HG03342 (cell line): ENCODE measurements around the gene NAA16.
"Not testable (repeated sequence)": the region's sequence is repeated elsewhere in the genome, so short reads cannot be mapped to it uniquely, and the experiment has no call there.

ENCODE experiments used
- ATAC-seq: cut with Tn5 transposase; IDR thresholded peaks from one replicate; pipeline ENCODE4 v1.9.1; 2021; ENCODE audit warnings: mild to moderate bottlenecking, moderate library complexity; ENCODE audit not compliant: unreplicated experiment

NAA16 gene

GRCh38 chr13:41403983-41404382 is 92.9 kb downstream of the NAA16 start:
- ATAC-seq, result no peak

GRCh38 chr13:41405367-41405766 is 94.3 kb downstream of the NAA16 start:
- no peak for ATAC-seq

- ATAC-seq, result no peak
These were observed 96.3 kb downstream of the NAA16 start for GRCh38 chr13:41407380-41407779.

- no peak for ATAC-seq
These were observed 97.1 kb downstream of the NAA16 start for GRCh38 chr13:41408121-41408520.

GRCh38 chr13:41408746-41409145 is 97.7 kb downstream of the NAA16 start:
- ATAC-seq, result no peak

GRCh38 chr13:41409611-41410010 is 98.5 kb downstream of the NAA16 start:
- no peak for ATAC-seq

GRCh38 chr13:41411060-41411459 is 100.0 kb downstream of the NAA16 start:
- no peak for ATAC-seq

GRCh38 chr13:41411522-41411921 is 100.5 kb downstream of the NAA16 start:
- no peak for ATAC-seq

GRCh38 chr13:41413872-41414271 is 102.8 kb downstream of the NAA16 start:
- ATAC-seq, result no peak

- no peak for ATAC-seq
These were observed 105.2 kb downstream of the NAA16 start for GRCh38 chr13:41416276-41416675.

- no peak for ATAC-seq
These were observed 107.0 kb downstream of the NAA16 start for GRCh38 chr13:41418027-41418426.

- no peak for ATAC-seq
These were observed 107.7 kb downstream of the NAA16 start for GRCh38 chr13:41418731-41419130.

- ATAC-seq, result no peak
These were observed 108.1 kb downstream of the NAA16 start for GRCh38 chr13:41419206-41419605.

GRCh38 chr13:41420146-41420545 is 109.1 kb downstream of the NAA16 start:
- no peak for ATAC-seq

GRCh38 chr13:41421330-41421729 is 110.3 kb downstream of the NAA16 start:
- ATAC-seq, result not testable (repeated sequence)

GRCh38 chr13:41421983-41422382 is 110.9 kb downstream of the NAA16 start:
- not testable (repeated sequence) for ATAC-seq

GRCh38 chr13:41423259-41423658 is 112.2 kb downstream of the NAA16 start:
- not testable (repeated sequence) for ATAC-seq

- not testable (repeated sequence) for ATAC-seq
These were observed 113.6 kb downstream of the NAA16 start for GRCh38 chr13:41424675-41425074.

GRCh38 chr13:41426047-41426446 is 115.0 kb downstream of the NAA16 start:
- no peak for ATAC-seq
